ENCODE data around the gene S100A7. TPM values are rescaled to one million over a fixed set of nuclear protein-coding genes. Genes with fewer than 3 reads are reported as not detected.
"Not testable (repeated sequence)": the region's sequence is repeated elsewhere in the genome, so short reads cannot be mapped to it uniquely, and the experiment has no call there.

Gene S100A7
- total and polyA plus RNA-seq, 2 experiments from 2014 or later, result not detected

- H3K79me2 ChIP-seq (ENCODE audit: insufficient read depth), result no peaks in the 10 kb centered on the region
- no peaks in the 10 kb centered on the region for H3K36me3 ChIP-seq (ENCODE audit: low read depth)
- no peaks in the 10 kb centered on the region for H3K27me3 ChIP-seq (replicated peaks; ENCODE audit: insufficient read depth)
- no peak overlapping the region for H3K4me2 ChIP-seq (ENCODE audit: unreplicated experiment)
- in situ Hi-C loops (cut with MboI), result no loop called here
- WGBS, 2 experiments (ENCODE audit: low coverage in 1 of 2, low lambda C conversion rate in 2 of 2, missing lambda C conversion rate in 2 of 2), result 25 to 26% methylated on average over 12 of the region's 12 CpGs
- H3F3A ChIP-seq (ENCODE audit: insufficient read depth), result no peaks in the 10 kb centered on the region
- H3K4me3 ChIP-seq, result no peak overlapping the region
- no peak for DNase-seq
- no peak for TF ChIP-seq EZH2 (IDR thresholded peaks at IDR 0.05; ENCODE audit: insufficient read depth, poor library complexity, severe bottlenecking)
- no peak for TF ChIP-seq EZH2phosphoT487 (IDR thresholded peaks at IDR 0.05; ENCODE audit: insufficient read depth, low read depth)
- H2AFZ ChIP-seq, result no peak overlapping the region
- H3K27ac ChIP-seq, result no peak overlapping the region
- no peaks in the 10 kb centered on the region for H3K9me3 ChIP-seq (ENCODE audit: low read depth)
- H3K9ac ChIP-seq, result no peak overlapping the region
- H4K20me1 ChIP-seq (ENCODE audit: insufficient read depth), result no peaks in the 10 kb centered on the region
- H3K9me2 ChIP-seq (ENCODE audit: insufficient read depth), result no peaks in the 10 kb centered on the region
- no peaks in the 10 kb centered on the region for H3K4me1 ChIP-seq (ENCODE audit: insufficient read depth)
Observed at GRCh38 chr1:153417136-153417888, 43.1 kb downstream of the S100A7 start.

DNA sequence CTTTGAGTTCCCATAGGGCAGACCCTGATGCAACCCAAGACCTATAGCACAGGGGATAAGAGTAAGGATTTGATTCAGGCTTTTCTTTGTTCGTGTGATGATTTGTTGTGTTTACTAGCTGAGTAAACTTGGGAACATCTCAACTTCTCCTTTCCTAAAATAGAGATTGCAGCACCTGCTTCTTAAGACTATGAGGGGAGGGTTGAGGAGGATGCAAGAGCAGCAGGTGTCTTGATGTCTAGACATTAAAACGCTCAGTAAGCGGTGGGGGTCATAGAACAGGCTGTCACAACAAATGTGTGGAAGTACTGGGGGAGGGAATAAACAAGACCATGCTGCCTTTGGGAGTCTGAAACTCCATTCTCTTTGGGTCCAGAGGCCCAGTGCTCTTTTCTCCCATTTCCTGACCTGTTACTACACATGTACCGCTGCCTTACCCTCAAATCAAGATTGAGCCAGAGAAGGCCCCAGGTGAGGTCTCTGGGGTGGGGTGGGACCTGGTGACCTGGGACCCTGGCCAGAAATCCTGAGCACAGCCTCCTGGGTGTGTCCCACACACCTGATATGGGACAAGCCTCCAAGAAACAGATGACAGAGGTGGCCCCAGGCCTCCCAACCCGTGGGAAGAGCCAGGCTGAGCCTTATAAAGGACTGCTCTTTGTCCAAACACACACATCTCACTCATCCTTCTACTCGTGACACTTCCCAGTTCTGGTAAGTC lies 44.4 kb downstream of the S100A7 start, which contains the start of gene S100A7A:
Gene S100A7A (plus strand): TSS at position 671 of the 721 bp plus-strand sequence. CDS start 1,563 bp downstream, outside the sequence.
- H3K36me3 ChIP-seq (ENCODE audit: low read depth), result no peaks in the 10 kb centered on the region
- no peaks in the 10 kb centered on the region for H3K4me1 ChIP-seq (ENCODE audit: insufficient read depth)
- no peaks in the 10 kb centered on the region for H3K9me2 ChIP-seq (ENCODE audit: insufficient read depth)
- no peak within 1 kb of the TSS for H3K9ac ChIP-seq
- H3F3A ChIP-seq (ENCODE audit: insufficient read depth), result no peaks in the 10 kb centered on the region
- H3K4me3 ChIP-seq, result no peak within 1 kb of the TSS
- in situ Hi-C loops (cut with MboI), result no loop called here
- H4K20me1 ChIP-seq (ENCODE audit: insufficient read depth), result no peaks in the 10 kb centered on the region
- no peak for TF ChIP-seq EZH2 (IDR thresholded peaks at IDR 0.05; ENCODE audit: insufficient read depth, poor library complexity, severe bottlenecking)
- no peak for TF ChIP-seq EZH2phosphoT487 (IDR thresholded peaks at IDR 0.05; ENCODE audit: insufficient read depth, low read depth)
- no peak within 1 kb of the TSS for H3K4me2 ChIP-seq (ENCODE audit: unreplicated experiment)
- H3K9me3 ChIP-seq (ENCODE audit: low read depth), result no peaks in the 10 kb centered on the region
- H3K79me2 ChIP-seq (ENCODE audit: insufficient read depth), result no peaks in the 10 kb centered on the region
- no peaks in the 10 kb centered on the region for H3K27me3 ChIP-seq (replicated peaks; ENCODE audit: insufficient read depth)
- H3K27ac ChIP-seq, result no peak within 1 kb of the TSS
- DNase-seq, result no peak
- 23 to 34% methylated on average over 6 of the region's 6 CpGs for WGBS, 2 experiments (ENCODE audit: low coverage in 1 of 2, low lambda C conversion rate in 2 of 2, missing lambda C conversion rate in 2 of 2)
- H2AFZ ChIP-seq, result no peak within 1 kb of the TSS

DNA sequence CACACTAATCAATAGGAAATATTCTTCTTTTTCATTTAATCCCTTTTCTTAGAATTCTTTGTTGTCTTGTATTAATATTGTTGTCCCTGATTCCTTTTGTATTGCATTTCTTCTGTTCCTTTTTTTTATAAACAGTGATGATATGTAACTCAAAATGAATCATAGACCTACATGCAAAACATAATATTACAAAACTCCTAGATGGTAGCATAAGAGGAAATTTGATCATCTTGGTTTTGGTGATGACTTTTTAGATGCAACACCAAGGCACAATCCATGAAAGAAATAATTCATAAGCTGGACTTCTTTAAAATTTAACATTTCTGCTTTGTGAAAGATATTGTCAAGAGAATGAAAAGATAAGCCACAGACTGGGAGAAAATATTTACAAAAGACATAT lies 46.5 kb downstream of the S100A7 start:
- H3K4me3 ChIP-seq; H3K9ac ChIP-seq; in situ Hi-C loops (cut with MboI): not testable (repeated sequence)

More for the DNA sequence above, 46.5 kb downstream of the S100A7 start:
- not testable (repeated sequence) for H3K27me3 ChIP-seq (replicated peaks; ENCODE audit: insufficient read depth); H3K9me3 ChIP-seq (ENCODE audit: low read depth); H3K9me2 ChIP-seq (ENCODE audit: insufficient read depth); H3K36me3 ChIP-seq (ENCODE audit: low read depth); H3F3A ChIP-seq (ENCODE audit: insufficient read depth); H2AFZ ChIP-seq; H3K79me2 ChIP-seq (ENCODE audit: insufficient read depth); H3K4me1 ChIP-seq (ENCODE audit: insufficient read depth); DNase-seq; H3K4me2 ChIP-seq (ENCODE audit: unreplicated experiment); H3K27ac ChIP-seq; H4K20me1 ChIP-seq (ENCODE audit: insufficient read depth)

Other genes with a start within 250 kb of the S100A7 start
- gene PRR9, start 243.1 kb downstream of the S100A7 start, total RNA-seq (2014; rRNA removed; shearing (Covaris generic)), result not detected in 2 replicates
- gene PRR9, start 243.1 kb downstream of the S100A7 start, polyA plus RNA-seq (2016; fragmentation: Nextera tagmentation; extraction: Ambion mirVana), result 0.30 and 0.47 TPM in 2 replicates
- gene LORICRIN, start 201.0 kb downstream of the S100A7 start, total RNA-seq (2014; rRNA removed; shearing (Covaris generic)), result not detected in 2 replicates
- gene LORICRIN, start 201.0 kb downstream of the S100A7 start, polyA plus RNA-seq (2016; fragmentation: Nextera tagmentation; extraction: Ambion mirVana), result not detected in 2 replicates
- gene PGLYRP3, start 147.7 kb downstream of the S100A7 start, total RNA-seq (2014; rRNA removed; shearing (Covaris generic)), result not detected in 2 replicates
- gene PGLYRP3, start 147.7 kb downstream of the S100A7 start, polyA plus RNA-seq (2016; fragmentation: Nextera tagmentation; extraction: Ambion mirVana), result not detected in 2 replicates
- not detected in 2 replicates for gene PGLYRP4, start 111.8 kb downstream of the S100A7 start, total RNA-seq (2014; rRNA removed; shearing (Covaris generic))
- not detected in 2 replicates for gene PGLYRP4, start 111.8 kb downstream of the S100A7 start, polyA plus RNA-seq (2016; fragmentation: Nextera tagmentation; extraction: Ambion mirVana)
- gene S100A9, start 102.8 kb downstream of the S100A7 start, total RNA-seq (2014; rRNA removed; shearing (Covaris generic)), result not detected in 2 replicates
- gene S100A9, start 102.8 kb downstream of the S100A7 start, polyA plus RNA-seq (2016; fragmentation: Nextera tagmentation; extraction: Ambion mirVana), result not detected in 2 replicates
- not detected in 2 replicates for gene S100A12, start 85.0 kb downstream of the S100A7 start, total RNA-seq (2014; rRNA removed; shearing (Covaris generic))
- not detected in 2 replicates for gene S100A12, start 85.0 kb downstream of the S100A7 start, polyA plus RNA-seq (2016; fragmentation: Nextera tagmentation; extraction: Ambion mirVana)
- gene S100A8, start 69.6 kb downstream of the S100A7 start, total RNA-seq (2014; rRNA removed; shearing (Covaris generic)), result not detected in 2 replicates
- gene S100A8, start 69.6 kb downstream of the S100A7 start, polyA plus RNA-seq (2016; fragmentation: Nextera tagmentation; extraction: Ambion mirVana), result not detected in 2 replicates
- not detected in 2 replicates for gene S100A7A, start 44.1 kb downstream of the S100A7 start, total RNA-seq (2014; rRNA removed; shearing (Covaris generic))
- not detected in 2 replicates for gene S100A7A, start 44.1 kb downstream of the S100A7 start, polyA plus RNA-seq (2016; fragmentation: Nextera tagmentation; extraction: Ambion mirVana)
- 550 and 683 TPM in 2 replicates for gene S100A6, start 75.3 kb upstream of the S100A7 start, total RNA-seq (2014; rRNA removed; shearing (Covaris generic))
- gene S100A6, start 75.3 kb upstream of the S100A7 start, polyA plus RNA-seq (2016; fragmentation: Nextera tagmentation; extraction: Ambion mirVana), result 2,862 and 2,893 TPM in 2 replicates
- not detected in 2 replicates for gene S100A5, start 80.3 kb upstream of the S100A7 start, total RNA-seq (2014; rRNA removed; shearing (Covaris generic))
- gene S100A5, start 80.3 kb upstream of the S100A7 start, polyA plus RNA-seq (2016; fragmentation: Nextera tagmentation; extraction: Ambion mirVana), result 0.41 TPM in 1 of 2 replicates, not detected in the other
- gene S100A4, start 85.2 kb upstream of the S100A7 start, total RNA-seq (2014; rRNA removed; shearing (Covaris generic)), result 236 and 249 TPM in 2 replicates
- gene S100A4, start 85.2 kb upstream of the S100A7 start, polyA plus RNA-seq (2016; fragmentation: Nextera tagmentation; extraction: Ambion mirVana), result 608 and 610 TPM in 2 replicates
- gene S100A3, start 88.6 kb upstream of the S100A7 start, total RNA-seq (2014; rRNA removed; shearing (Covaris generic)), result 2.2 and 3.8 TPM in 2 replicates
- gene S100A3, start 88.6 kb upstream of the S100A7 start, polyA plus RNA-seq (2016; fragmentation: Nextera tagmentation; extraction: Ambion mirVana), result 7.5 and 8.0 TPM in 2 replicates
- 1.7 and 9.0 TPM in 2 replicates for gene S100A2, start 105.2 kb upstream of the S100A7 start, total RNA-seq (2014; rRNA removed; shearing (Covaris generic))
- gene S100A2, start 105.2 kb upstream of the S100A7 start, polyA plus RNA-seq (2016; fragmentation: Nextera tagmentation; extraction: Ambion mirVana), result 8.6 and 11.8 TPM in 2 replicates
- 495 and 615 TPM in 2 replicates for gene S100A16, start 152.5 kb upstream of the S100A7 start, total RNA-seq (2014; rRNA removed; shearing (Covaris generic))
- 801 and 826 TPM in 2 replicates for gene S100A16, start 152.5 kb upstream of the S100A7 start, polyA plus RNA-seq (2016; fragmentation: Nextera tagmentation; extraction: Ambion mirVana)
- gene S100A14, start 155.7 kb upstream of the S100A7 start, total RNA-seq (2014; rRNA removed; shearing (Covaris generic)), result 2.1 TPM in 1 of 2 replicates, not detected in the other
- gene S100A14, start 155.7 kb upstream of the S100A7 start, polyA plus RNA-seq (2016; fragmentation: Nextera tagmentation; extraction: Ambion mirVana), result 0.31 and 0.32 TPM in 2 replicates
- 127 and 159 TPM in 2 replicates for gene S100A13, start 166.9 kb upstream of the S100A7 start, total RNA-seq (2014; rRNA removed; shearing (Covaris generic))
- gene S100A13, start 166.9 kb upstream of the S100A7 start, polyA plus RNA-seq (2016; fragmentation: Nextera tagmentation; extraction: Ambion mirVana), result 540 and 552 TPM in 2 replicates
- not detected in 2 replicates for gene S100A1, start 167.8 kb upstream of the S100A7 start, total RNA-seq (2014; rRNA removed; shearing (Covaris generic))
- 0.30 TPM in 1 of 2 replicates, not detected in the other for gene S100A1, start 167.8 kb upstream of the S100A7 start, polyA plus RNA-seq (2016; fragmentation: Nextera tagmentation; extraction: Ambion mirVana)
- 26.9 and 37.8 TPM in 2 replicates for gene CHTOP, start 173.4 kb upstream of the S100A7 start, total RNA-seq (2014; rRNA removed; shearing (Covaris generic))
- 42.2 and 44.2 TPM in 2 replicates for gene CHTOP, start 173.4 kb upstream of the S100A7 start, polyA plus RNA-seq (2016; fragmentation: Nextera tagmentation; extraction: Ambion mirVana)
- gene SNAPIN, start 198.1 kb upstream of the S100A7 start, total RNA-seq (2014; rRNA removed; shearing (Covaris generic)), result 50.2 and 70.5 TPM in 2 replicates
- gene SNAPIN, start 198.1 kb upstream of the S100A7 start, polyA plus RNA-seq (2016; fragmentation: Nextera tagmentation; extraction: Ambion mirVana), result 82.1 and 83.8 TPM in 2 replicates
- gene ILF2, start 210.3 kb upstream of the S100A7 start, total RNA-seq (2014; rRNA removed; shearing (Covaris generic)), result 176 and 180 TPM in 2 replicates
- 174 and 178 TPM in 2 replicates for gene ILF2, start 210.3 kb upstream of the S100A7 start, polyA plus RNA-seq (2016; fragmentation: Nextera tagmentation; extraction: Ambion mirVana)
- 0.25 TPM in 1 of 2 replicates, not detected in the other for gene NPR1, start 218.0 kb upstream of the S100A7 start, total RNA-seq (2014; rRNA removed; shearing (Covaris generic))
- gene NPR1, start 218.0 kb upstream of the S100A7 start, polyA plus RNA-seq (2016; fragmentation: Nextera tagmentation; extraction: Ambion mirVana), result 0.09 and 0.19 TPM in 2 replicates